ENCODE data around the gene TOR1AIP2.

DNA sequence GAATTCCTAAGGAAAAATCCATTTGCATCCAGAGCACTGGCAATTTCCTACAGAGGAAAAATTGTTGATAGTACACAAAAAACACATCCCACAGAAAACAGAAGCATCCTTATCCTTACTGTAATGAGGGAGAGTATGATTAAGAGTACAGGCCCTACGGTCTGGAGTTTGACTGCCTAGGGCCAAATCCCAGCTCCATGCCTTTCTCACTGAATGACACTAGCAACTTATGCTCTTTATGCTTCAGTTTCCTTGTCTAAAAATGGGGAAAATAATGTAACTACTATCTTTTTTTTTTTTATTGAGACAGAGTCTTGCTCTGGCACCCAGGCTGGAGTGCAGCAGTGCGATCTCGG lies 49.2 kb upstream of the TOR1AIP2 start:
- no peak for TF ChIP-seq POLR2AphosphoS5 (IDR thresholded peaks at IDR 0.05)
- TF ChIP-seq, protein P1, sequence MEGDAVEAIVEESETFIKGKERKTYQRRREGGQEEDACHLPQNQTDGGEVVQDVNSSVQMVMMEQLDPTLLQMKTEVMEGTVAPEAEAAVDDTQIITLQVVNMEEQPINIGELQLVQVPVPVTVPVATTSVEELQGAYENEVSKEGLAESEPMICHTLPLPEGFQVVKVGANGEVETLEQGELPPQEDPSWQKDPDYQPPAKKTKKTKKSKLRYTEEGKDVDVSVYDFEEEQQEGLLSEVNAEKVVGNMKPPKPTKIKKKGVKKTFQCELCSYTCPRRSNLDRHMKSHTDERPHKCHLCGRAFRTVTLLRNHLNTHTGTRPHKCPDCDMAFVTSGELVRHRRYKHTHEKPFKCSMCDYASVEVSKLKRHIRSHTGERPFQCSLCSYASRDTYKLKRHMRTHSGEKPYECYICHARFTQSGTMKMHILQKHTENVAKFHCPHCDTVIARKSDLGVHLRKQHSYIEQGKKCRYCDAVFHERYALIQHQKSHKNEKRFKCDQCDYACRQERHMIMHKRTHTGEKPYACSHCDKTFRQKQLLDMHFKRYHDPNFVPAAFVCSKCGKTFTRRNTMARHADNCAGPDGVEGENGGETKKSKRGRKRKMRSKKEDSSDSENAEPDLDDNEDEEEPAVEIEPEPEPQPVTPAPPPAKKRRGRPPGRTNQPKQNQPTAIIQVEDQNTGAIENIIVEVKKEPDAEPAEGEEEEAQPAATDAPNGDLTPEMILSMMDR (IDR thresholded peaks at IDR 0.05) = no peak
- no peak for TF ChIP-seq POLR2A (IDR thresholded peaks at IDR 0.05)
